Colonic mucosa (tissue), 4 donors: ENCODE results near the gene CDK6. TPM values are rescaled to one million over a fixed set of nuclear protein-coding genes. Genes with fewer than 3 reads are reported as not detected.

Experiments used
- DNase-seq: peaks from one replicate; pipeline ENCODE4 v3.0.0-alpha.2; 2020
- H3K27ac ChIP-seq: fragments of 200-600 bp; one replicate; pipeline ENCODE4 v1.8.0; 2021
- H3K27me3 ChIP-seq: fragments of 200-600 bp; one replicate; pipeline ENCODE4 v1.8.0; 2021
- H3K36me3 ChIP-seq: fragments of 200-600 bp; one replicate; pipeline ENCODE4 v1.8.0; 2021
- H3K4me1 ChIP-seq: fragments of 200-600 bp; one replicate; pipeline ENCODE4 v1.8.0; 2021; ENCODE audit warnings: mild to moderate bottlenecking
- H3K4me3 ChIP-seq: fragments of 200-600 bp; one replicate; pipeline ENCODE4 v1.8.0; 2021
- H3K9ac ChIP-seq, 2 donors: one replicate each; pipeline ENCODE4 v1.7.0; 2013; ENCODE audit warnings: control low read depth in 2 of 2, low read depth in 2 of 2, low read length in 2 of 2
- H3K9me3 ChIP-seq: fragments of 200-600 bp; one replicate; pipeline ENCODE4 v1.8.0; 2021
- intact Hi-C: fragments of 100-400 bp; cut with DNase I; formaldehyde crosslinking; loops from one replicate; pipeline ENCODE4 v1.14.1; 2022
- total RNA-seq, 2 donors: library from RNA; stranded (reverse); fragmentation: NEBNext Ultra II Directional in 1 of 2; extraction: Animal tissue kit (Norgen Biotek cat#: 25700) in 1 of 2; gene quantifications; one replicate each; pipeline ENCODE4 v1.2.1, GENCODE V29; 2021
- TF ChIP-seq, protein P1 (sequence below): fragments of 200-600 bp; IDR thresholded peaks from one replicate; pipeline ENCODE4 v1.8.0; 2022; ENCODE audit warnings: antibody characterized with exemption, mild to moderate bottlenecking
- donor health status: healthy.
- donor health status: DM: no; HTN: no; CAD: no.
- donor health status: DM: no; HTN: no; CAD: no.

Gene CDK6
- total RNA-seq, 2 donors from 2014 or later, result 37.1 to 55.4 TPM

DNA sequence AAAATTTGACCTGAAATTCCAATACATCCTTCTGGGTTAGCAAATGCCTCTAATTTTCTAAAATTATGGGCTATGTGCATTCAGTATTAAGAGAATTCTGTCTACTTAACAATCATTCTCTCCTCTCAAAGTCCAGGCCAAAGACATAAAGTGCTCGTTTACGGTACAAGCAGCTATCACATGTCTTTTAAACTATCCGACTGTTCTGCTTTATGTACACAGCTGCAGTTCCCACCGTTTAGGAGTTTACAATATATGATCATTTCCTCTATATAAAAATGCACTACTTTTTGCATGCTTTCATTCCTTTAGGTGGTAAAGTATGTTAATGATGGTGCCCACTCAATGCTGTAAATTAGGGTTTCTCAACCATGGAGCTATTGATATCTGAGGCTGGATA lies 34.0 kb downstream of the CDK6 start:
- peak overlapping the region in 1 of 2 donors; percentile 21 for H3K9ac ChIP-seq
- TF ChIP-seq, protein P1, sequence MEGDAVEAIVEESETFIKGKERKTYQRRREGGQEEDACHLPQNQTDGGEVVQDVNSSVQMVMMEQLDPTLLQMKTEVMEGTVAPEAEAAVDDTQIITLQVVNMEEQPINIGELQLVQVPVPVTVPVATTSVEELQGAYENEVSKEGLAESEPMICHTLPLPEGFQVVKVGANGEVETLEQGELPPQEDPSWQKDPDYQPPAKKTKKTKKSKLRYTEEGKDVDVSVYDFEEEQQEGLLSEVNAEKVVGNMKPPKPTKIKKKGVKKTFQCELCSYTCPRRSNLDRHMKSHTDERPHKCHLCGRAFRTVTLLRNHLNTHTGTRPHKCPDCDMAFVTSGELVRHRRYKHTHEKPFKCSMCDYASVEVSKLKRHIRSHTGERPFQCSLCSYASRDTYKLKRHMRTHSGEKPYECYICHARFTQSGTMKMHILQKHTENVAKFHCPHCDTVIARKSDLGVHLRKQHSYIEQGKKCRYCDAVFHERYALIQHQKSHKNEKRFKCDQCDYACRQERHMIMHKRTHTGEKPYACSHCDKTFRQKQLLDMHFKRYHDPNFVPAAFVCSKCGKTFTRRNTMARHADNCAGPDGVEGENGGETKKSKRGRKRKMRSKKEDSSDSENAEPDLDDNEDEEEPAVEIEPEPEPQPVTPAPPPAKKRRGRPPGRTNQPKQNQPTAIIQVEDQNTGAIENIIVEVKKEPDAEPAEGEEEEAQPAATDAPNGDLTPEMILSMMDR, result no peak
- intact Hi-C loops, result no loop called here
- no peaks in the 10 kb centered on the region for H3K36me3 ChIP-seq
- peaks cover 5% of the 10 kb centered on the region for H3K4me1 ChIP-seq
- H3K9me3 ChIP-seq, result no peaks in the 10 kb centered on the region
- DNase-seq, result no peak
- H3K4me3 ChIP-seq, result no peak overlapping the region
- no peaks in the 10 kb centered on the region for H3K27me3 ChIP-seq
- H3K27ac ChIP-seq, result no peak overlapping the region

- TF ChIP-seq, protein P1, result no peak
- Histone ChIP-seq H3K4me3 (no peak overlapping the region), H3K27me3 (no peaks in the 10 kb centered on the region), H3K9ac (no peak overlapping the region), H3K36me3 (no peaks in the 10 kb centered on the region), H3K27ac (no peak overlapping the region), H3K9me3 (no peaks in the 10 kb centered on the region), H3K4me1 (peaks cover 5% of the 10 kb centered on the region)
- DNase-seq, result no peak
- intact Hi-C loops, result no loop called here
Observed at GRCh38 chr7:92799446-92800211, 36.7 kb downstream of the CDK6 start.

DNA sequence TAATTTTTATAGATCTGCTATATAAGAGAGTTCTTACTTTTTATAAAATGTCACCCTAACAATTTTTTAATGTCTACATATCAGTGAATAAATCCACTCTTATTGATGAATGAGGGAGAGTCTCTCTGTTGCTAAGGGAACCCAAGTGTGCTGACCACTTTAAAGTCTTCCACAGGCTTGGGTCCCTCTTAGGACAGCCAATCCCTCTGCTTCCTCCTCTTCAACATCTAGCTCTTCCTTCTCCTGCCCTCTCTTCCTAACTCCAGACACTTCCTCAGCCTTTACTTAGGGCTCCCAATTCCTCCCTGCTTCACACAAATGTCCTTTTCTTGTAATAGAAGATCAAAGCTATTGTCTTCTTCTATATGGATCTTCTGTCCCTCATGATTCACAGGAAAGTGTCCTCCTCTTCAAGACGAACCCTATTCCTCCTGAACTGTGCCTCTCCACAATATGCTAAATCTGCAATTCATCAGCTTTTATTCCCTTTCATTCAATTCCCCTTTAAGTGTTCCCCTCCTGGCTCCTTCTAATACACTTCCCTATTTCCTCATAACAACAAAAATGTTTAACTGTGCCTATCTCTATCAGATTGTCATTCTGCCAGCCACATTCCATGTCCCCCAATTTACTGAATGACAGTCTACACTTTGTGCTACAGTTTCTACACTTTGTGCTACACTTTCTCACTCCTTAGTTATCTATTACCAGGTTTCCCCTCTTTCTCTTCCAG lies 37.7 kb downstream of the CDK6 start:
- intact Hi-C loops, result no loop called here
- no peak for DNase-seq
- H3K4me1 ChIP-seq, result peaks cover 5% of the 10 kb centered on the region
- H3K27me3 ChIP-seq, result no peaks in the 10 kb centered on the region
- TF ChIP-seq, protein P1, result no peak
- no peaks in the 10 kb centered on the region for H3K36me3 ChIP-seq
- H3K4me3 ChIP-seq, result no peak overlapping the region
- no peak overlapping the region for H3K27ac ChIP-seq
- no peak overlapping the region for H3K9ac ChIP-seq
- no peaks in the 10 kb centered on the region for H3K9me3 ChIP-seq

DNA sequence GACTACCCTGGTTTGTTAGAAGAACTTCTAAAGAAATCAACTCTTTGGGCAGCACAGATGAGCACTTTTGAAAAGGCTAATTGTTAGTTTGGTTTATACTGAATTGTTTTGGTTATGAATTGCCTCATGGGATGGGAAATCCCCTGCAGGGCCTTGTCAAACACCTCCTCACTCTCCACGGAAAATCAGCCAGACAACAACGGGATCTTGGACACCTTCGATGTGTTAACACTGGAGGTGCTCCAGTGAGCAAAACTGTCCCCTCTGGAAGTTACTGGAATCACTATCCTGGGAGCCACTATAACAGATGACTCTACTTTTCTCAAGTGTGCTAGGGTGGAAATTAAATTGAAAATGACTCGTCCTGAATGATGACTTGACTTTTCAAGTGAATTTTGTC lies 38.7 kb downstream of the CDK6 start:
- H3K27ac ChIP-seq, result no peak overlapping the region
- TF ChIP-seq, protein P1, result no peak
- no peak overlapping the region for H3K9ac ChIP-seq
- H3K9me3 ChIP-seq, result no peaks in the 10 kb centered on the region
- intact Hi-C loops, result no loop called here
- no peaks in the 10 kb centered on the region for H3K36me3 ChIP-seq
- DNase-seq, result no peak
- H3K4me1 ChIP-seq, result peaks cover 1% of the 10 kb centered on the region
- no peak overlapping the region for H3K4me3 ChIP-seq
- H3K27me3 ChIP-seq, result no peaks in the 10 kb centered on the region

- H3K27ac ChIP-seq, result no peak overlapping the region
- no peak overlapping the region for H3K9ac ChIP-seq
- no peaks in the 10 kb centered on the region for H3K27me3 ChIP-seq
- intact Hi-C loops, result no loop called here
- no peaks in the 10 kb centered on the region for H3K4me1 ChIP-seq
- H3K4me3 ChIP-seq, result no peak overlapping the region
- no peak for DNase-seq
- no peaks in the 10 kb centered on the region for H3K36me3 ChIP-seq
- no peaks in the 10 kb centered on the region for H3K9me3 ChIP-seq
- TF ChIP-seq, protein P1, result no peak
Observed at GRCh38 chr7:92797284-92797683, 39.1 kb downstream of the CDK6 start.
